ENCODE data around the gene SEMA5B.

SEMA5B gene

DNA sequence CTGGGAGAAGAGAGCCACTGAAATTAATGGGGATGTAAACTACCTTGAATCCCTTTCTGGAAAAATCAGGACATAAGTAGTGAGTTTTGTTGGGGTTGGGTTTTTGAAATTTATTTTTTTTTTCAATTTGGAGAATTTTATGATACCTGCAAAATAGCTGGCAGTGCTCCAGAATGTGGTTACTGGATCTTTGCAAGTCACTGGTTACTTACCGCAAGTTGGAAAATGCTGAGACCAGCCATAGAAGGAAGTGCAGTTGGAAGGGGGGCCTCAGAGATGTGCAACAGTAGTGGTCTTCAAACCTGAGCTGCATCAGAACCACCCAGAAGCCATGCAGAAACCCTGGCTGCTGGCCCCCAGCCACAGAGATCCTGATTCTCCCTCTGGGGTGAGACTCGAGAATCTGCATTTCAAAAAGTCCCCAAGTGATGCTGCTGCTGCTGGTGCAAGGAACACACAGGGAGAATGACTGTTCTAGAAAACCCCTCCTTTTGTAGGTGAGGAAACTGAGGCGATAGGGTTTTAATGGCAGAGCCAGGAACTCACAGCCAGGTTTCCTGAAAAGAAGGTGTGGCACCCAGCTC is 39.7 kb downstream of the SEMA5B start:
- H3K36me3 ChIP-seq, result no peaks in the 10 kb centered on the region
- TF ChIP-seq, protein P1, sequence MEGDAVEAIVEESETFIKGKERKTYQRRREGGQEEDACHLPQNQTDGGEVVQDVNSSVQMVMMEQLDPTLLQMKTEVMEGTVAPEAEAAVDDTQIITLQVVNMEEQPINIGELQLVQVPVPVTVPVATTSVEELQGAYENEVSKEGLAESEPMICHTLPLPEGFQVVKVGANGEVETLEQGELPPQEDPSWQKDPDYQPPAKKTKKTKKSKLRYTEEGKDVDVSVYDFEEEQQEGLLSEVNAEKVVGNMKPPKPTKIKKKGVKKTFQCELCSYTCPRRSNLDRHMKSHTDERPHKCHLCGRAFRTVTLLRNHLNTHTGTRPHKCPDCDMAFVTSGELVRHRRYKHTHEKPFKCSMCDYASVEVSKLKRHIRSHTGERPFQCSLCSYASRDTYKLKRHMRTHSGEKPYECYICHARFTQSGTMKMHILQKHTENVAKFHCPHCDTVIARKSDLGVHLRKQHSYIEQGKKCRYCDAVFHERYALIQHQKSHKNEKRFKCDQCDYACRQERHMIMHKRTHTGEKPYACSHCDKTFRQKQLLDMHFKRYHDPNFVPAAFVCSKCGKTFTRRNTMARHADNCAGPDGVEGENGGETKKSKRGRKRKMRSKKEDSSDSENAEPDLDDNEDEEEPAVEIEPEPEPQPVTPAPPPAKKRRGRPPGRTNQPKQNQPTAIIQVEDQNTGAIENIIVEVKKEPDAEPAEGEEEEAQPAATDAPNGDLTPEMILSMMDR (IDR thresholded peaks at IDR 0.05), result no peak
- peaks cover 77% of the 10 kb centered on the region for H3K27me3 ChIP-seq
- H3K9me3 ChIP-seq, result no peaks in the 10 kb centered on the region
- H3K4me1 ChIP-seq (ENCODE audit: control insufficient read depth in 1 of 2, insufficient read depth in 1 of 2, low read depth in 1 of 2, low read length in 1 of 2), result no peaks in the 10 kb centered on the region
- no peak overlapping the region for H3K4me3 ChIP-seq (ENCODE audit: low read depth in 1 of 2, low read length in 1 of 2)
- H3K27ac ChIP-seq, result no peak overlapping the region

GRCh38 chr3:122987231-122987630 is 40.3 kb downstream of the SEMA5B start:
- Histone ChIP-seq H3K9me3 (no peaks in the 10 kb centered on the region), H3K27ac (no peak overlapping the region), H3K36me3 (no peaks in the 10 kb centered on the region), H3K27me3 (peaks cover 71% of the 10 kb centered on the region), H3K4me3 (ENCODE audit: low read depth in 1 of 2, low read length in 1 of 2) (no peak overlapping the region), H3K4me1 (ENCODE audit: control insufficient read depth in 1 of 2, insufficient read depth in 1 of 2, low read depth in 1 of 2, low read length in 1 of 2) (no peaks in the 10 kb centered on the region)
- TF ChIP-seq, protein P1 (IDR thresholded peaks at IDR 0.05), result no peak

DNA sequence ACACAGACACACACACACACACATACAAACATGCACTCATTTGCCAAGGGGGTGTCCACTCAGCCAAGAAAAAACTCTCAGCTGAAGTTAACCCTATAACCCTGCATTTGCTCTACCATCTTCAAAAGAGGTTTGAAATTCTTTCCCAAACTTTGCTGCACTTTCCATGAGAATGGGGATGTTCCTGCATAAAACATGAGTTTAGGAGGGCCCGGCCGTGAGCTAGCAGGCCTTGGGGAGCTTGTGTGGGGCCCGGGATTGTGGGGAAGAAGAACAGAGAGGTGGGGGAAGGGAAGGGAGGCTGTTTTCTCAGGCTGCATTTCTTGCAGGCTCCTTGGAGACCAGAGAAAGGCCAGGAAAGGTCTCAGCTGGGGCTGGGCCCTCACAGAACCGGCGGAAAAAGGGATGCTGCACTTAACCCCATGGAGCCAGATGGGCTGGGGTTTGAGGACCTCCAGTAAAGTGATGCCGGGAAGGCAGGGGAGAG is 40.8 kb downstream of the SEMA5B start:
- Histone ChIP-seq H3K27me3 (peaks cover 66% of the 10 kb centered on the region), H3K27ac (no peak overlapping the region), H3K9me3 (no peaks in the 10 kb centered on the region), H3K4me3 (ENCODE audit: low read depth in 1 of 2, low read length in 1 of 2) (no peak overlapping the region), H3K36me3 (no peaks in the 10 kb centered on the region), H3K4me1 (ENCODE audit: control insufficient read depth in 1 of 2, insufficient read depth in 1 of 2, low read depth in 1 of 2, low read length in 1 of 2) (no peaks in the 10 kb centered on the region)
- TF ChIP-seq, protein P1 (IDR thresholded peaks at IDR 0.05), result no peak

GRCh38 chr3:122985539-122985938 is 42.0 kb downstream of the SEMA5B start:
- Histone ChIP-seq H3K27me3 (peaks cover 54% of the 10 kb centered on the region), H3K4me1 (ENCODE audit: control insufficient read depth in 1 of 2, insufficient read depth in 1 of 2, low read depth in 1 of 2, low read length in 1 of 2) (no peaks in the 10 kb centered on the region), H3K36me3 (no peaks in the 10 kb centered on the region), H3K9me3 (no peaks in the 10 kb centered on the region), H3K4me3 (ENCODE audit: low read depth in 1 of 2, low read length in 1 of 2) (no peak overlapping the region), H3K27ac (no peak overlapping the region)
- TF ChIP-seq, protein P1 (IDR thresholded peaks at IDR 0.05), result no peak

- Histone ChIP-seq H3K27me3 (peaks cover 46% of the 10 kb centered on the region), H3K27ac (no peak overlapping the region), H3K36me3 (no peaks in the 10 kb centered on the region), H3K9me3 (no peaks in the 10 kb centered on the region), H3K4me3 (ENCODE audit: low read depth in 1 of 2, low read length in 1 of 2) (no peak overlapping the region), H3K4me1 (ENCODE audit: control insufficient read depth in 1 of 2, insufficient read depth in 1 of 2, low read depth in 1 of 2, low read length in 1 of 2) (no peaks in the 10 kb centered on the region)
- TF ChIP-seq, protein P1 (IDR thresholded peaks at IDR 0.05), result no peak
Observed at GRCh38 chr3:122984650-122985049, 42.9 kb downstream of the SEMA5B start.

All from neutrophil (primary cell).